Measurements from ENCODE around the gene GSKIP.
"Not testable (repeated sequence)": the region's sequence is repeated elsewhere in the genome, so short reads cannot be mapped to it uniquely, and the experiment has no call there.

GSKIP gene
- total RNA-seq: 22.9 reads per million, percentile 50 among the genes with 10 or more reads in this experiment

GRCh38 chr14:96362965-96363750, at the start of gene GSKIP, which contains the start of gene ATG2B:
TSS of gene GSKIP (plus strand) at chr14:96363526. CDS start at chr14:96382248, 18,722 bp downstream.
TSS of gene ATG2B (minus strand) at chr14:96363341. CDS start at chr14:96362976, 365 bp downstream.
- DNase-seq: peak; percentile 97

GRCh38 chr14:96316087-96316486, 47.2 kb upstream of the GSKIP start:
- DNase-seq: no peak

- no peak for DNase-seq
Measured at GRCh38 chr14:96318836-96319235, 44.5 kb upstream of the GSKIP start.

- no peak for DNase-seq
Measured at GRCh38 chr14:96320605-96321004, 42.7 kb upstream of the GSKIP start.

GRCh38 chr14:96324219-96324618, 39.1 kb upstream of the GSKIP start:
- DNase-seq: no peak

- DNase-seq: no peak
Measured at GRCh38 chr14:96338551-96338950, 24.8 kb upstream of the GSKIP start.

- no peak for DNase-seq
Measured at GRCh38 chr14:96341323-96341722, 22.0 kb upstream of the GSKIP start.

- no peak for DNase-seq
Measured at GRCh38 chr14:96345669-96346068, 17.7 kb upstream of the GSKIP start.

- DNase-seq: not testable (repeated sequence)
Measured at GRCh38 chr14:96347957-96348356, 15.4 kb upstream of the GSKIP start.

GRCh38 chr14:96349286-96350075, 13.8 kb upstream of the GSKIP start:
- DNase-seq: no peak

GRCh38 chr14:96351986-96352385, 11.3 kb upstream of the GSKIP start:
- no peak for DNase-seq

- DNase-seq: no peak
Measured at GRCh38 chr14:96352708-96353107, 10.6 kb upstream of the GSKIP start.

GRCh38 chr14:96354246-96354645, 9.1 kb upstream of the GSKIP start:
- no peak for DNase-seq

GRCh38 chr14:96357216-96357615, 6.1 kb upstream of the GSKIP start:
- no peak for DNase-seq

- no peak for DNase-seq
Measured at GRCh38 chr14:96359959-96360358, 3.4 kb upstream of the GSKIP start.

- peak; percentile 53 for DNase-seq
Measured at GRCh38 chr14:96362071-96362964, 1.0 kb upstream of the GSKIP start.

- peak; percentile 40 for DNase-seq
Measured at GRCh38 chr14:96363751-96364336, 518 bp downstream of the GSKIP start.

- DNase-seq: no peak
Measured at GRCh38 chr14:96364962-96365361, 1.6 kb downstream of the GSKIP start.

GRCh38 chr14:96368534-96368933, 5.2 kb downstream of the GSKIP start:
- DNase-seq: no peak

- no peak for DNase-seq
Measured at GRCh38 chr14:96370528-96370927, 7.2 kb downstream of the GSKIP start.

- DNase-seq: no peak
Measured at GRCh38 chr14:96373538-96373937, 10.2 kb downstream of the GSKIP start.

GRCh38 chr14:96376093-96376492, 12.8 kb downstream of the GSKIP start:
- DNase-seq: no peak

Data from effector CD4-positive, alpha-beta T cell (primary cell).